ENCODE data around the gene RBP3.

RBP3 gene

DNA sequence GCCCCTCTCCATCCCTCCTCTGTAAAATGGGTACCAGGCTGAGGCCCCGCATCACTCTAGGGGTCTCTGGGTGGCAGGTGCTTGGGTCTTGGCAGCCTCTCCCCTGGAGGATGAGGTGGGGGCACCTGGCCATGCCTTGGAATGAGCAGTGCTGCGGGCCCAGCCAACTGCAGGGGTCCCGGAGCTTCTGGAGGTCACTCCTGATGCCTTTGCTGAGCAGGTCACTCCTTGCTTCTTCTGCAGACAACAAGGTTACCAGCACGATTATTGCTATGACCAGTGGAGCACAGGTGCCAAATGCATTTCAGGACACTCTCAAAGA lies 58.3 kb downstream of the RBP3 start:
- Histone ChIP-seq H3K9me3 (ENCODE audit: control insufficient read depth, insufficient read depth, low read length) (no peaks in the 10 kb centered on the region), H3K4me3 (ENCODE audit: low read length) (no peak overlapping the region), H3K79me2 (ENCODE audit: control insufficient read depth, low read length) (no peaks in the 10 kb centered on the region), H3K36me3 (ENCODE audit: control insufficient read depth, low read length) (no peaks in the 10 kb centered on the region), H3F3A (ENCODE audit: control insufficient read depth, insufficient read depth) (no peaks in the 10 kb centered on the region), H3K4me1 (ENCODE audit: control insufficient read depth, low read length) (peaks cover 9% of the 10 kb centered on the region), H3K27me3 (ENCODE audit: control insufficient read depth, low read length) (no peaks in the 10 kb centered on the region), H3K9me2 (replicated peaks; ENCODE audit: control insufficient read depth, low read length) (no peaks in the 10 kb centered on the region), H3K4me2 (ENCODE audit: low read length) (no peak overlapping the region), H3K27ac (ENCODE audit: low read depth, low read length) (no peak overlapping the region), H4K20me1 (ENCODE audit: control insufficient read depth, insufficient read depth, low read depth, low read length) (no peaks in the 10 kb centered on the region)
- TF ChIP-seq CTCF (IDR thresholded peaks at IDR 0.05; ENCODE audit: low read depth, low read length, poor library complexity, severe bottlenecking) (no peak), EZH2phosphoT487 (IDR thresholded peaks at IDR 0.05; ENCODE audit: borderline replicate concordance, low read length) (no peak)

- no peaks in the 10 kb centered on the region for H3K79me2 ChIP-seq (ENCODE audit: control insufficient read depth, low read length)
- H3K9me3 ChIP-seq (ENCODE audit: control insufficient read depth, insufficient read depth, low read length): no peaks in the 10 kb centered on the region
- no peaks in the 10 kb centered on the region for H3F3A ChIP-seq (ENCODE audit: control insufficient read depth, insufficient read depth)
- H3K4me2 ChIP-seq (ENCODE audit: low read length): no peak overlapping the region
- no peaks in the 10 kb centered on the region for H3K36me3 ChIP-seq (ENCODE audit: control insufficient read depth, low read length)
- TF ChIP-seq CTCF (IDR thresholded peaks at IDR 0.05; ENCODE audit: low read depth, low read length, poor library complexity, severe bottlenecking) (no peak), EZH2phosphoT487 (IDR thresholded peaks at IDR 0.05; ENCODE audit: borderline replicate concordance, low read length) (no peak)
- no peak overlapping the region for H3K27ac ChIP-seq (ENCODE audit: low read depth, low read length)
- H3K27me3 ChIP-seq (ENCODE audit: control insufficient read depth, low read length): no peaks in the 10 kb centered on the region
- H3K9me2 ChIP-seq (replicated peaks; ENCODE audit: control insufficient read depth, low read length): no peaks in the 10 kb centered on the region
- no peaks in the 10 kb centered on the region for H4K20me1 ChIP-seq (ENCODE audit: control insufficient read depth, insufficient read depth, low read depth, low read length)
- H3K4me1 ChIP-seq (ENCODE audit: control insufficient read depth, low read length): peaks cover 9% of the 10 kb centered on the region
- no peak overlapping the region for H3K4me3 ChIP-seq (ENCODE audit: low read length)
Observed at GRCh38 chr10:47406870-47407691, 58.9 kb downstream of the RBP3 start.

All from DOHH2 (cell line).